ENCODE data around the gene COL15A1.

COL15A1 gene

DNA sequence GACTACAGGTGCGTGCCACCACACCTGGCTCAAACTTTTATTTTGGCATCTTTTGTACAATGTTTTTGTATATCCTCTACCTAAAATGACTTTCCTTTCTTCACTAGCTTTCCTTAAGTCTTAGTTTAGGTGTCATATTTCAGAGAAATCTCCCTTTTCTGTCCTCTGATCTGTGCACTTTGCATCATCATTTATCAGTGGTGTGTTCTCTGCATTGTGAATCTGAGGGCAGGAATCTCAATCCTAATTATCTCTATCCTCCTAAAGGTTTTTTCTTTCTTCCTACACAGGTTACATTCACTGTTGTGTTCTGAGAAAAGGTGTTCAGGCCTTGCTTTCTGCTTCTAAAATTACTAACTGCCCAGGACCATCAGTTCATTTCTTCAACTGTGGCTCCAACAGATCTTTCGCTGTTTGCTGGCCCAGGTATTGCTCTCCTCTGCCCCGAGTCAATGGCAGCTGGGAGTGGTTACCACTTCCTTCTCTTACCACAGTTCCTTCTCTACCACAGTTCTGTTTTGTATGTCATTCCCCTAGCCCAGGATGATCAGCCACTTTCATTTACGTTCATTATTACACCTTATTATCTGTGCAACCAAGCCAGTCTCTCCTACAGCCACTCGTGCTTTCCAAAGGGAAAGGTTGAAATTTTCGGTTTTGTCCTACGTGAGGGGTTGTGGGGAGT, 175.2 kb downstream of the COL15A1 start:
- no peak overlapping the region for H3K4me3 ChIP-seq (ENCODE audit: low read length)
- no peak for DNase-seq (ENCODE audit: low read depth)

DNA sequence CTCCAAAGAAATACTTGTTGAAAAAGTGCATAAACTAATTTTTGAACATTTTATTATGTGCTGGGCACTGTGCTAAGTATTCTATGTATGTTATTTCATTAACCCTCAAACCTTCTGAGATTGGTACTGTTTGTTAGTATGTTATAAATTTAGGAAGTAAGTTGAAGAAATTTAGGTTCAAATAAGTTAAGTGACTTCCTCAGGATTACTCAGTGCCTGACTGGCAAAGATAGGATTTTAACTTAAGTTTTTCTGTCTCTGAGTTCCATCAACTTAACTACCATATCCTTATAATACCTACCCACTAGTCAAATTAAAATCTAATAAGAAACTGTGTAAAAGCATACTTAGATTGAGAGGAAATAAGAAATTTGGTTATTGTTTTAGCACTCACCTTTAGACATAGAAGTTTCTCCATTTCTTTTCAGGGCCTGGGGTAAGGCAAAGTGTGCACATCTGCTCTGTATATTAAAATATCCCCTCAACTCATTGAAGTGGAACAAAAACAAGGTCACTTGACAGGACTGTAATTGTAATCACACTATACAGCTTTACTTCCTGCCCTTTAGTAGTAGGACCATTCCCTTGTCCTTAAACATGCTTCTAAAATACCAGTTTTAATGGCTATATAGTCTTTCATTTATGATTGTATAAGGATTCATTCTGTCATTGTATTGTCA, 176.4 kb downstream of the COL15A1 start:
- DNase-seq (ENCODE audit: low read depth): no peak
- TF ChIP-seq, protein P1, sequence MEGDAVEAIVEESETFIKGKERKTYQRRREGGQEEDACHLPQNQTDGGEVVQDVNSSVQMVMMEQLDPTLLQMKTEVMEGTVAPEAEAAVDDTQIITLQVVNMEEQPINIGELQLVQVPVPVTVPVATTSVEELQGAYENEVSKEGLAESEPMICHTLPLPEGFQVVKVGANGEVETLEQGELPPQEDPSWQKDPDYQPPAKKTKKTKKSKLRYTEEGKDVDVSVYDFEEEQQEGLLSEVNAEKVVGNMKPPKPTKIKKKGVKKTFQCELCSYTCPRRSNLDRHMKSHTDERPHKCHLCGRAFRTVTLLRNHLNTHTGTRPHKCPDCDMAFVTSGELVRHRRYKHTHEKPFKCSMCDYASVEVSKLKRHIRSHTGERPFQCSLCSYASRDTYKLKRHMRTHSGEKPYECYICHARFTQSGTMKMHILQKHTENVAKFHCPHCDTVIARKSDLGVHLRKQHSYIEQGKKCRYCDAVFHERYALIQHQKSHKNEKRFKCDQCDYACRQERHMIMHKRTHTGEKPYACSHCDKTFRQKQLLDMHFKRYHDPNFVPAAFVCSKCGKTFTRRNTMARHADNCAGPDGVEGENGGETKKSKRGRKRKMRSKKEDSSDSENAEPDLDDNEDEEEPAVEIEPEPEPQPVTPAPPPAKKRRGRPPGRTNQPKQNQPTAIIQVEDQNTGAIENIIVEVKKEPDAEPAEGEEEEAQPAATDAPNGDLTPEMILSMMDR (conservative IDR thresholded peaks at IDR 0.05; ENCODE audit: low read depth, low read length): no peak
- no peak overlapping the region for H3K4me3 ChIP-seq (ENCODE audit: low read length)

More for the DNA sequence above, 175.2 kb downstream of the COL15A1 start:
- TF ChIP-seq, protein P1 (conservative IDR thresholded peaks at IDR 0.05; ENCODE audit: low read depth, low read length): no peak

Data from retinal pigment epithelial cell (primary cell).